HL-60 (cell line): ENCODE measurements around the gene B3GAT2.

Experiments used
- CTCF ChIP-seq: IDR thresholded peaks from one replicate; pipeline ENCODE4 v1.5.1; 2011; ENCODE audit warnings: low read length, control low read depth, inconsistent platforms; ENCODE audit not compliant: insufficient read depth
- GABPA ChIP-seq: IDR thresholded peaks from 2 replicates; pipeline ENCODE4 v1.6.1; 2012; ENCODE audit warnings: low read depth
- POLR2AphosphoS5 ChIP-seq: IDR thresholded peaks from 2 replicates; pipeline ENCODE4 v1.6.1; 2012; ENCODE audit warnings: low read depth
- SPI1 ChIP-seq: IDR thresholded peaks from 2 replicates; pipeline ENCODE4 v1.6.1; 2012; ENCODE audit warnings: low read depth, mild to moderate bottlenecking, borderline replicate concordance

GRCh38 chr6:70952608-70953165, 4.2 kb downstream of the B3GAT2 start:
- TF ChIP-seq POLR2AphosphoS5, result no peak
- TF ChIP-seq CTCF, result no peak
- no peak for TF ChIP-seq GABPA
- TF ChIP-seq SPI1, result no peak
